HG02759 (cell line): Measurements from ENCODE around the gene NME3.
"Not testable (repeated sequence)": the region's sequence is repeated elsewhere in the genome, so short reads cannot be mapped to it uniquely, and the experiment has no call there.

Experiments
- ATAC-seq: cut with Tn5 transposase; IDR thresholded peaks from one replicate; pipeline ENCODE4 v1.9.1; 2021; ENCODE audit warnings: mild to moderate bottlenecking, moderate library complexity; ENCODE audit not compliant: unreplicated experiment

The NME3 gene

DNA sequence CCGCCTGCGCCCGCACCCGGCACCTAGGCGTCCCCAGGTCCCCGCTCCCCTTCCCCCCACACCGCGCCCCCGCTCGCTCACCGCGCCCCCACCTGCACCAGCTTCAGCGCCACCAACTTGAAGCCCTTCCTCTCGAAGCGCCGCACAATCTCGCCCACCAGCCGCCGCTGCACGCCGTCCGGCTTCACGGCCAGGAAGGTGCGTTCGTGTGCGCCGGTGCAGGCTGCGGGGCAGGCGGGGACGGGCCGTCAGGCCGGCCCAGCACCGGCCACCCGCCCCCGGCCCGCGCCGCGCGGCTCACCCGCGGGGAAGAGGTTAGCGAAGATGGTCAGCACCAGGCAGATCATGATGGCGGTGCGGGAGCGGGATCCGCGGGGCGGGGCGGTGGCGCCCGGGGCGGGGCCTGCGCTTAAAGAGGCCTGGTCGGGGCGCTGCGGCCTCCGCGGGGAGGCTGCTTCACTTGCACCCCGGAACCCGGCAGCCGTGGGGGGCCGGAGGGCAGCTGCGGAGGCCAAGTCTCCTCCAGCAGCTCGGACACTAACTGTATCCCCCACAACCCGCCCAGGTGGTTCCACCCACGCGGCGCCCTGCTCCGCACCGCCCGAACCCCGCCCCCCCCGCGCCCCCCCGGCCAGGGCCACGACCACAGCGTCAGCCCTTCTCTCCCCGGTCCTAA lies at the start of gene NME3:
Gene NME3, minus strand, starts transcription at position 356 of the 676 bp plus-strand sequence. Its CDS starts 9 bp downstream, at position 347.
- peak; percentile 33 for ATAC-seq

GRCh38 chr16:1820946-1821290 lies 49.6 kb upstream of the NME3 start:
- no peak for ATAC-seq

GRCh38 chr16:1820096-1820945 lies 49.0 kb upstream of the NME3 start:
- no peak for ATAC-seq

GRCh38 chr16:1819611-1820010 lies 48.3 kb upstream of the NME3 start:
- no peak for ATAC-seq

DNA sequence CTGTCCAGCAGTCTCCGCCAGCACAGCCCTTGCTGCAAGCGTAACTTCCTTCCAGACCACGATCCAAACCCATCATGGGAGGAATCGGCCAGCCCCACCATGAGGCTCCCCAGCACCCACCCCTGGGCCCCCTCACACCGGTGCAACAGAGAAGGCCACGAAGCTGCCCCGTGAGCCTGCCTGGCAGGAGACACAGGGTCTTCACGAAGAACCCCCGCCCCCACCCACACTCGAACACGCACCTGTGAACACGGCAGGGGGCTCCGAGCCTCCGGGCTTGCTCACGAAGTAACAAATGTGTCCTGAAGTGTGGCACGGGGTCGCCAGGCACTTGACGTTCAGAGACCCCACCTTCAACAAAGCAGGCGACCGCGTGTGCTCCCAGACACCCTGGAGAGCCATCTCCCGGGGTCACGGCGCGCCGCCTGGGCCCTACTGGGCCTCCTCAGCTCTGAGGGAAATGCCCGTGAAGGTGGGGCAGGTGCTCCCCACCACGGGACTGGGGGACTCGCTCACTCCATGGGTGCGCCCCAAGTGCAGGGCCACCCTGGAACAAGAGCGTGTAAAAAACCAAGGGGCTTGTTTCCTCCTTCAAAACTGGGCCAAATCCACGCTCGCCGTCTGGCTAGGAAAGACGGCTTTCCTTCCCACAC lies 47.7 kb upstream of the NME3 start:
- no peak for ATAC-seq

- no peak for ATAC-seq
Observed at GRCh38 chr16:1818204-1818872, 47.0 kb upstream of the NME3 start.

DNA sequence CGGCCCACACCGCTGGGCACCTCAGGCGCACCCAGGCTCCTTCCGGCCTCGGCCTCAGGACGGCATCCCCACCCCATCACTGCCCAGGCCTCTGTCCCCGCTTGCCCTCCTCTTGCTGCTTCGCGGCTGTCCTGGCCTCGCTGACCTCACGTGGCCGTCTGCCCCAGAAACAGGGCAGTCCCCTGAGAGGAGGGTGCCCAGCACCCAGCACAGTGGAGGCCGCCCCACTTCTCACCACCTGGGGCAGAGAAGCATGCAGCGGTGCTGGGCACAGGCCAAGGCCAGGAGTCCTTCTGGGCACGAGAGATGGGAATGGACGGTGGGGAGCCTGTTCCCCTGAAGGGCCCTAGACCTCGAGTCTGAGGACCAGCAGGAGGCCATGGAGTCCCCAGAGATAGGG lies 46.4 kb upstream of the NME3 start:
- no peak for ATAC-seq

DNA sequence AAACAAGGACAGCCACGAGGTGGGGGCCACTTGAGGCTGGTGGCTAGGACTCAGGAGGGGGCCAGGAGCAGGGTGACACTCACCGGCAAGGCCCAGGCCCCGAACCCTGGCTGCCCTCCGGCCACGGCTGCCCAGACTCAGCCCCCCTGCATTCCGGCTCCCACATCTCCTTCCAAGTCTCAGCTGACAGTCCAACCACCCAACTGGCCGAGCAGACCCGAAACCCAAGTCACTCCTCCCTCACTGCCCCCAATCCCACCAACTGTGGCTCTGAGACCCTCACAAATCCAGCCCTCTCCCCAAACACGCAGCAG lies 45.9 kb upstream of the NME3 start:
- no peak for ATAC-seq

GRCh38 chr16:1816396-1817275 lies 45.3 kb upstream of the NME3 start:
- ATAC-seq, result no peak

GRCh38 chr16:1815461-1815860 lies 44.1 kb upstream of the NME3 start:
- no peak for ATAC-seq

DNA sequence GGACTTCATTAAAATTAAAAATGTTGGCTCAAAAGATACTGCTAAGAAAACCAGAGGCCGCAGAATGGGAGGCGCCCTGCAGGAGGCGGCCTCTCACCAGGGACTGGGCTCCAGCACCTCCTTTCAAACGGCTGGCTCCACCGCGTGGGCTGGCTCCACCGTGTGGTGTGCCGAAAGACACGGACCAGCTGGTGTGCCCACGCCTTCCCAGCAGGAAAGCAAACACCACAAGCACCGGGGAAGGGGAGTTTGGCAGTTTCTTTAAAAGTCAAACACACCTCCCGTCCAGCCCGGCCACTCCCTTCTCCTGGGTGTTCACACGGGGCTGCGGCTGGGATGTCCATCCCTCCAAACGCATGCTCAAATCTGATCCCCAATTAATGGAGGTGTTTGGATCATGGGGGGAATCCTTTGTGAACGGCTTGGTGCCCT lies 41.4 kb upstream of the NME3 start:
- no peak for ATAC-seq

GRCh38 chr16:1810536-1810935 lies 39.2 kb upstream of the NME3 start:
- no peak for ATAC-seq

DNA sequence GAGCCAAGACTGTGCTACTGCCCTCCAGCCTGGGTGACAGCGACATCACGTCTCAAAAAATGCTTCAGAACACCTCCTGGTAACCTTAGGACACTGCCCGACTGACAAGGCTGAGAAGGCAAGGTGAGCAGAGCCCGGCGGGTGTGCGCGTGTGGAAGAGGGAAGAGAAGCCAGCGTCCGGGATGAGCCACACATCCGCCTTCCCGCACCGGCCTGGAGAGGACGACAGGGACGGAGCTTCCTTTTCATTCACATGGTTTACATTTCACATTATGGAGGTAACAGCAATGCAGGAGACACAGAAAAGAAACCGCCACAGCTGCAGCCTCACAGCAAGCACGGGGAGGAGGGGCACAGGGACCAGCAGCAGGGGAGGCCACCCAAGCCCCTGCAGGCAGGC lies 38.8 kb upstream of the NME3 start:
- ATAC-seq, result no peak

DNA sequence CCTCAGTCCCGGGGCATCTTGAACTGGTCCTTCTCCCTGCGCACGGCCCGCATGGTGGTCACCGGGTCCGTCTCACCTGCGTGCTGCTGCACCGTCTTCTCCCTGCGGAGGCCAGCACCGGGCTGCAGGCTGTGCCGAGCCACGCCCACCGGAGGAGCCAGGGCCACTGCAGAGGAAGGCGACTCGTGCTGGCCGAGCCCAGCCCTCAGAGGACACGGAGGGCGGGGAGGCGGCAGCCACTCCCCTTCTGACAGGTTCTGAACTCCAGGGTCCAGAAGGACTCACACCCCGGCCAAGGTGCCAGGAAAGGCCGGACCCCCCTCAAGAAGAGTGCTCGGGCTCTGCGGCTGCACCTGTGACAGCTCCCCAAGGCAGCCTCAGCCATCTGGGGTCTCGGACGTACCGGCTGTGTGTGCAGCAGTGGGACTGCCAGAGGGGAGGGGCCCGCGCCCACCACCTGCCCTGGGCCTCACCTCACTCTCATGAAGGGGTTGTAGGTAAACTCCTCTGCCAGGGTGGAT lies 38.0 kb upstream of the NME3 start:
- no peak for ATAC-seq

DNA sequence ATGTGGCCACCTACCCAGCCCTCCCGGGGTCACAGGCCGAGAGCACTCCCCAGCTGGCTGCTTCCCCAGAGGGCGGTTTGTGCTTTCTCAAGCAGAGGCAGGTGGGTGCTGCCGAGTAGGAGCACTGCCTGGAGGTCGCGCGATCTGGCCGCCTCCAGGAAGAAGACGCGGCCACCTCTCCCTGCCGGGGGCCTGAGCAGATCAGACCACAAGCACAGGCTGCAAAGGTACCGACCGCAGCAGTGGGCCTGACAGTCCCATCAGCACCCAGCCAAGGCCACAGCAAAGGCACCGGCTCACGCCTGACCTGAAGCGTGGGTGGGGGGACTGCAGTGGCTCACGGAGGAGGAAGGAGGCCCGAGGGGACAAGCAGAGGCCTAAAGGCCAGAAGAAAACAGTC lies 37.3 kb upstream of the NME3 start:
- ATAC-seq, result no peak

DNA sequence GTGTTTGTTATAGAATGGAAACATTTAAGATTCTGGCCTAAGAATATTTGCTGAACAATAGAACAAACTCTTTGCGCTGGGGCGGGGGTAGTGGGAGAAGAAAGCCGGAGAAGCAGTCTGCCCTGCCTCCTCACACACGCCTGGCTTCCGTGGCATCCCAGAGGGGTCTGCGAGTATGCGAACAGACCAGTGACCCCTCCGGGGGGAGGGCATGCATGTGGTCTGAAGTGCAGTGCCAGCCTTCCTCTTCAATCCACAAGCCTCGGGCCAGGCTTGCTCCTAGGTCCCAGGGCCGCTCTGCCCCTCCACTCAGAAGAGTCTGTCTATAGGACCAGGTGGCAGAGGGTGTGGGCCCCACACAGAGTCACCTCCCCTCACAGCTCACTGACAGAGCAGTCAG lies 36.3 kb upstream of the NME3 start:
- no peak for ATAC-seq

DNA sequence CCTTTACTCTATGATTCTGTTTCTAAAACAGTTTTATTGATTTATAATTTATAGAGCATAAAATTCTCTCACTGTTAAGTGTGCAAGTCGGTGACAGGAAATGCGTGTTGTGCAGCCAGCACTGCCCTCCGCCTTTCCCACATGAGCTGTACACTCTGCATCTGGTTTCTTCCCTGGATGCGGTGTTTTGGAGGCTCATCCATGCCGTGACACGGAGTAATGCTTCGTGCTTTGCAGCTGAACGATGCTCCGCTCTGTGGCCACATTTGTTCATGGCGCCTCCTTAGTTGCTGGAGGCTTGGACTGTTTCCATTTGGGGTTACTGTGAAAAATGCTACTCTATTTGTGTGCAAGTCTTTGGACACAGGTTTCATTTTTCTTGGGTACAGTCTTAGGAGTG lies 29.4 kb upstream of the NME3 start:
- no peak for ATAC-seq

DNA sequence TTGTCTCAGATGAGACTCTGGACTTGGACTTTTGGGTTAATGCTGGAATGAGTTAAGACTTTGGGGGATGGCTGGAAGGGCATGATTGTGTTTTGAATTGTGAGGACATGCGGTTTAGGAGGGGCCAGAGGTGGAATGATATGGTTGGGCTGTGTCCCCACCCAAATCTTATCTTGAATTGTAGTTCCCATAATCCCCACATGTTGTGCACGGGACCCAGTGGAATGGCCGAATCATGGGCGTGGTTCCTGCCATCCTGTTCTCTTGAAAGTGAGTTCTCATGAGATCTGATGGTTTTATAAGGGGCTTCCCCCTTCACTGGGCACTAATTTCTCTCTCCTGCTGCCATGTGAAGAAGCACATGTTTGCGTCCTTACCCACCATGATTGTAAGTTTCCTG lies 27.9 kb upstream of the NME3 start:
- ATAC-seq, result not testable (repeated sequence)

GRCh38 chr16:1794908-1795666 lies 23.7 kb upstream of the NME3 start:
- no peak for ATAC-seq
